GM19193 (cell line): ENCODE data around the gene USP40.

ENCODE experiments used
- POLR2A ChIP-seq: IDR thresholded peaks from 4 replicates; pipeline ENCODE4 v1.6.1; 2011; ENCODE audit not compliant: insufficient read depth, insufficient read length; ENCODE audit errors: extremely low read depth

USP40 gene

GRCh38 chr2:233563663-233564430, 2.7 kb downstream of the USP40 start:
- no peak for TF ChIP-seq POLR2A

DNA sequence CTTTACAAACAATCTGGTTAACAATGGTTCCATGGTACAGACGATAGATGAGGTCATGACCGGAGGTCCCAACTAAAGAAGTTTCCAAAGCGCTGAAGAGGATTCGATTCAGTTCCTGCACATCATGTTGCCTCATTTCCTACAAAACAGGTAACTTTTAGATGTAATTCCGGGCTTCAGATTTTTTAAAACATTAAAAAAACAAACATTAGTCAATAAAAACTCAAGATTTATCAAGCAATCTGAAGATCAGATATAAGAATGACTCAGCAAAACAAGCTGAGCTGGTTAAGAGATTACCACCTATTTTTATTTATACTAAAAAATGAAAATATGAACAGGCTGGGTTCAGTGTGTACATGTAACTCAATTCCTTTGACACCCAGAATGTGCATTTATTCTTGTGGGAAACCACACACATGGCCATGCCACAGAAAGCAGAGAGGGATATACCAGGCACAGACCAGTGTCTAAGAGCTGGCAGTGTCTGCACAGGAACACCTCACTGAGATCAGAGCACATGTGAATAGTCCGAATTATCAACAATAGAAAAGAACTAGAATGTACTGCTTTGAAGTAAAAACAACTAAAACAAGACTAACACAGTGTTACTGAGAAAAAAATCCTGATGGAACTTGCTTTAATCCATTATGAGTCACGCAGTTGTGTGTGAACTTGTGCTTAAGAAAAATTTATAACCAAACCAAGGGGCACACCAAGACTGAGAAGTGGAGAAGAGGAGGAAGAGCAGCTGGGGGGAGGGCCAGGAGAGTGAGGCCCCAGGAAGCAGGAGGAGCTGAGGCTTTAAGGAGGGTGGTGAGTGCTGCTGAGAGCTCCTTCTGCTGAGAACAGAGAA, 9.5 kb downstream of the USP40 start:
- no peak for TF ChIP-seq POLR2A

GRCh38 chr2:233553366-233553765, 13.2 kb downstream of the USP40 start:
- no peak for TF ChIP-seq POLR2A

DNA sequence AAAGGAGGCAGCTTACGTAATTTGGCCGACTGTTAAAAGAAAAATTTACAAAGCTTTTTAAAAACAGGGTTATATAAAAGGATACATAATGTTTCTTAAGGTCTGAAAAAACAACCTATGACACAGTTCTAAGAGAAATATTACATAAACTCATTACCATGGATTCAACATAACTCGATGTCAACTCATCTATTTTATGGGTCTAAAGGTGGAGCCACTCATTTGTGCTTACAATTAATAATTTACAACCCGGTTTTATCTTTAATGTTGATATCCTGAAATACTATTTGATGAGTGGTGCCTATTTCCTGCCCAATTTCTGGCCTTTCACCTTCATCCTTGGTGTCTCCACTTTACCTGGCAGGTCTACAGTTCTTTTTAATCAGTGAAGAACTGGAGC, 15.1 kb downstream of the USP40 start:
- no peak for TF ChIP-seq POLR2A

- TF ChIP-seq POLR2A, result no peak
Measured at GRCh38 chr2:233546774-233547173, 19.8 kb downstream of the USP40 start.

- no peak for TF ChIP-seq POLR2A
Measured at GRCh38 chr2:233546101-233546500, 20.5 kb downstream of the USP40 start.

DNA sequence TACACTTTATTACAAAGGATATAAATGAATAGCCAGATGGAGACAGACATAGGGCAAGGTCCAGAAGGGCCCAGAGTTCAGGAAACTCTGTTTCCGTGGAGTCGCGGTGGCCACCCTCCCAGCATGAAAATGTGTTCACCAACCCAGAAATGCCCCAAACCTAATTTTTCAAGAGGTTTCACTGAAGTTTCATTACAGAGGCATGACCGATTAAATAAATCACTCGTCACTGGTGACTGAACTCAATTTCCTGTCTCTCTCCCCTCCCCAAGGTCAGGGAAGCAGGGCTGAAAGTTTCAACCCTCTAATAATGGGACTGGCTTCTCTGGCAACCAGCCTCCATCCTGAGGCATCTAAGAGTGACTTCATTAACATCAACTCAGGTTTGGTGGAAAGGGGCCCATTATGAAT, 22.4 kb downstream of the USP40 start:
- no peak for TF ChIP-seq POLR2A

DNA sequence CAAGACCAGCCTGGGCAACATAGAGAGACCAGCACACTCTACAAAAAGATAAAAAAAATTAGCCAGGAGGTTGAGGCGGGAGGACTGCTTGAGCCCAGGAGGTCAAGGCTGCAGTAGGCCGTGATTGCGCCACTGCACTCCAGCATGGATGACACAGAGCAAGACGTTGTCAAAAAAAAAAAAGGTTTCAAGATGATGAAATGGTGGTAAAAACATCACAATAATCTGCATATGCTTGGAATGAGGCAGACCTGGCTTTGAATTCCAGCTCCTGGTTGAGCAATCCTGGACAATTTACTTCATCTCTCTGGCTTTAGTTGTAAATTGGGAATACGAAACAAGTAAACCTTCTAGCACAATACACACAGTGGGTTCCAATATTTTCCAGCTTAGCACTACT, 24.1 kb downstream of the USP40 start:
- TF ChIP-seq POLR2A, result no peak

GRCh38 chr2:233538741-233539140, 27.8 kb downstream of the USP40 start:
- TF ChIP-seq POLR2A, result no peak

DNA sequence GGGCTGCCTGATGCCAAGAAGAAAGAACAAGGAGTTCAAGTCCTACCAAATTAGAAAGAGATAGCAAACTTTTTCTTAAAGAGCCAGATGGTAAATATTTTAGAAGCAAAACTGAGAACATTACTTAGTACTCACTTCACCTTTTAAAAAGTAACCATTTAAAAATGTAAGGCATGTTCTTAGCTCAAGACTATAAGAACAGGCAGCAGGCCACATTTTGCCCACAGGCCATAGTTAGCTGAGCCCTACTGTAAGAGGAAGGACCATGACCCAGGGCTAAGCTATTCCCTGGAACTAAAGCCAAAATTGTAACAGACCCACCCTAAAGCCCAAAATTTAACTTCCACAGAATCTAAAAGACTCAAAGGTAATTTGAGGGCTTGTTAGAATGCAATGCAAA, 31.3 kb downstream of the USP40 start:
- TF ChIP-seq POLR2A, result no peak

GRCh38 chr2:233532971-233533370, 33.6 kb downstream of the USP40 start:
- no peak for TF ChIP-seq POLR2A

DNA sequence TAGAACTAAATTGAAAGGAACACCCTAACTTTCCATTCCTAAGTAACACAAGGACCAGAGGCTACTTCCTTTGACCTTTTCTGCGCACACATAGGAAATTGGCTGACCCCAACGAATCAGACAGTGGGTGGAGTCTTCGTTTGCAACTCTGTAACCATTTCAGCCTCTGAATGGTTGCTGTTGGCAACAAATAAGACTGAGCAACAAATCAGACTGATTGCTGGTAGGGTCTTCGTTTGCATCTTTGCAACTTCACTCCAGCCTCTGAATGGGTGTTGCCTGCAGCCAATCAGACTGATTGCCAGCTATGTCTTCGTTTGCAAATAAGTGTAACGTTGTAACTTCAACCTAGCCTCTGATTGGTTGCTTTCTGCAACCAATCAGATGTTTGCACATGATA, 34.6 kb downstream of the USP40 start:
- TF ChIP-seq POLR2A, result no peak

DNA sequence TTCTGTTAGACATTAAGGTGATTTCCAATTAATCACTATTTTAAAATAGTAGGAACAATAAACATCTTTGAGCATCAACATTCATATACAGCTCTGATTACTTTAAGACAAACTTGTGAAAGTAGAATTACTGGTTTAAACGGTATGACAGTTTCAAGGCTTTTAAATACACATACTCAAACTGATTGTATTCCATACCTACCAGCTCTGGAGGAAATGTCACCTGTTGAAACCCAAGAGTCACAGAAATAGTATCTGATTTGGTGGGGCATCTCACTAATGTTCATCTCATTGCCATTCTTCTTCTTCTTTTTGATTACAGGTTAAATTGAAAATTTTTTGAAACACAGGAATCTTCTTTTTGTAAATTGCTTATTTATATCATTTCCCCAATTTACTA, 36.2 kb downstream of the USP40 start:
- no peak for TF ChIP-seq POLR2A

GRCh38 chr2:233528182-233528581, 38.4 kb downstream of the USP40 start:
- no peak for TF ChIP-seq POLR2A

- no peak for TF ChIP-seq POLR2A
Measured at GRCh38 chr2:233525791-233526190, 40.8 kb downstream of the USP40 start.

DNA sequence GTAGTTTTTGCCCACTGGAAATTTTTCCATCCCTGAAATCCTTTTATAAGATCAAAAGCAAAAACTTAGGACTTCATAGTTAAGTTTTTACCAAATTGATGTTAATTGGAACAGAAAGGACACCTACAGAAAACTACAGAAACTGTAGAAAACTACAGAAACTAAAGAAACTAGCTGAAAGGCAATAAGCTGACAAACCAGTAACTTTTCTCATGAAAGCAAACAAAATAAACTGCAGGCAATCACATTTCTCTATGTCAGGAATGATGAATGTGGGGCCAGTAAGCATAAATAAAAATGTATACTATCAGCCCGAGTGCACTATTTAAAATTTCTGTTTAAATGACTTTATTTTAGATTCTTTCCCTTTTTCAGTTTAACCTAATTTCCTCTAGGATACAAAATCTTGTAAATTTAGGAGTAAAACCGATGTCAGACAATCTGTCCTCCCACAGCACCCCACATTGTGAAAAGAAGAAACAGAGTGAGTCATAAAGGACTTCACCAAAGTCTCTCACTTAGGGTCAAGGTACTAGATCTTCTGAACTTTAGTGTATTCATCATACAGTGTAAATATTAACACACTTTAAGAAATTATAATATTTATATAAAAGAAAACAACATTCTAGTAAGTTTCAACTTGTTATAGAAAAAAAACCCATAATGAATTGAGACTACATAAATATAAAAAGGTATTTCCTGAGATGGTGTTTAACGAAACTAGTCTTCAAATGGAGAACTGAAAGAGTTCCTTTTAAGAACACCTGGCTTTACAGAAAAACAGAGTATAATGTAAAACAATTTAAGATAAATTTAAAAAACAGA, 46.6 kb downstream of the USP40 start:
- no peak for TF ChIP-seq POLR2A
